Liver (tissue), 9 donors: ENCODE measurements around the gene SHTN1. TPM values are rescaled to one million over a fixed set of nuclear protein-coding genes. Genes with fewer than 3 reads are reported as not detected.

Experiments
- DNase-seq: peaks from one replicate; pipeline ENCODE4 v3.0.0-alpha.2; 2017; ENCODE audit warnings: low spot score
- H3K27ac ChIP-seq, 2 donors: one replicate each; pipeline ENCODE4 v1.7.0; 2013; ENCODE audit warnings: inconsistent platforms in 2 of 2, low read length in 2 of 2, control low read depth in 1 of 2, low read depth in 1 of 2, mild to moderate bottlenecking in 1 of 2
- H3K27me3 ChIP-seq, 4 donors: one replicate each; pipeline versions ENCODE4 v1.6.1 to v1.7.0; 2013; ENCODE audit warnings: low read length in 3 of 4, inconsistent platforms in 1 of 4, mild to moderate bottlenecking in 1 of 4, moderate library complexity in 1 of 4; ENCODE audit not compliant: control insufficient read depth in 4 of 4, insufficient read depth in 4 of 4
- H3K36me3 ChIP-seq, 4 donors: one replicate each; pipeline versions ENCODE4 v1.6.1 to v1.7.0; 2013; ENCODE audit warnings: low read length in 3 of 4, mild to moderate bottlenecking in 3 of 4, low read depth in 1 of 4, moderate library complexity in 1 of 4; ENCODE audit not compliant: control insufficient read depth in 4 of 4, insufficient read depth in 3 of 4
- H3K4me1 ChIP-seq, 4 donors: one replicate each; pipeline versions ENCODE4 v1.6.1 to v1.7.0; 2013; ENCODE audit warnings: low read length in 3 of 4, mild to moderate bottlenecking in 3 of 4, moderate library complexity in 1 of 4; ENCODE audit not compliant: control insufficient read depth in 4 of 4, insufficient read depth in 4 of 4
- H3K4me3 ChIP-seq, 3 donors: one replicate each; pipeline versions ENCODE4 v1.6.1 to v1.7.0; 2013; ENCODE audit warnings: low read length in 3 of 3, control low read depth in 1 of 3, low read depth in 1 of 3, mild to moderate bottlenecking in 1 of 3
- H3K9ac ChIP-seq, 2 donors: one replicate each; pipeline ENCODE4 v1.7.0; 2013; ENCODE audit warnings: low read length in 2 of 2, mild to moderate bottlenecking in 2 of 2, moderate library complexity in 2 of 2, control low read depth in 1 of 2, low read depth in 1 of 2
- H3K9me3 ChIP-seq, 4 donors: one replicate each; pipeline versions ENCODE4 v1.6.1 to v1.7.0; 2013; ENCODE audit warnings: low read length in 3 of 4; ENCODE audit not compliant: control insufficient read depth in 4 of 4
- ATF3 ChIP-seq: IDR thresholded peaks from 2 replicates; pipeline ENCODE4 v1.6.1; 2016; ENCODE audit warnings: antibody characterized with exemption
- CTCF ChIP-seq: fragments of 150-350 bp; IDR thresholded peaks from 2 replicates; pipeline ENCODE4 v1.5.1; 2017; ENCODE audit warnings: improper control_type of control experiment, low read depth, low read length; ENCODE audit not compliant: missing input control
- EGR1 ChIP-seq, 2 donors: IDR thresholded peaks; 2 replicates each; pipeline ENCODE4 v1.6.1; 2016 to 2018; ENCODE audit warnings: antibody characterized with exemption in 2 of 2, low read depth in 2 of 2
- FOXA1 ChIP-seq: IDR thresholded peaks from 2 replicates; pipeline ENCODE4 v1.6.1; 2016; ENCODE audit warnings: antibody characterized with exemption
- FOXA2 ChIP-seq: IDR thresholded peaks from 2 replicates; pipeline ENCODE4 v1.6.1; 2016; ENCODE audit warnings: antibody characterized with exemption
- HNF4A ChIP-seq, 2 donors: conservative IDR thresholded peaks; 2 replicates each; pipeline ENCODE4 v1.6.1; 2016; ENCODE audit warnings: antibody characterized with exemption in 2 of 2, mild to moderate bottlenecking in 2 of 2
- HNF4G ChIP-seq: IDR thresholded peaks from 2 replicates; pipeline ENCODE4 v1.6.1; 2016; ENCODE audit warnings: antibody characterized with exemption
- JUND ChIP-seq, 2 donors: IDR thresholded peaks; 2 replicates each; pipeline ENCODE4 v1.6.1; 2016; ENCODE audit warnings: antibody characterized with exemption in 2 of 2
- NR2F2 ChIP-seq: IDR thresholded peaks from 2 replicates; pipeline ENCODE4 v1.6.1; 2016; ENCODE audit warnings: antibody characterized with exemption
- RAD21 ChIP-seq, 2 donors: IDR thresholded peaks; 2 replicates each; pipeline ENCODE4 v1.6.1; 2016; ENCODE audit warnings: antibody characterized with exemption in 2 of 2, mild to moderate bottlenecking in 2 of 2
- RXRA ChIP-seq, 2 donors: IDR thresholded peaks; 2 replicates each; pipeline ENCODE4 v1.6.1; 2017 to 2018; ENCODE audit warnings: antibody characterized with exemption in 2 of 2, mild to moderate bottlenecking in 1 of 2
- TAF1 ChIP-seq: conservative IDR thresholded peaks from 2 replicates; pipeline ENCODE4 v1.6.1; 2016; ENCODE audit warnings: antibody characterized with exemption, mild to moderate bottlenecking
- ZBTB33 ChIP-seq: IDR thresholded peaks from 2 replicates; pipeline ENCODE4 v1.6.1; 2016; ENCODE audit warnings: antibody characterized with exemption
- whole genome bisulfite sequencing: extraction: QIAGEN DNeasy Blood & Tissue Kit; methylation state at CpG from one replicate; pipeline ENCODE4 v1.1.7; 2013; 5-methylcytosine and 5-hydroxymethylcytosine counted together
- polyA plus RNA-seq, 2 donors: library from polyadenylated mRNA; stranded (reverse) in 1 of 2; unstranded in 1 of 2; fragments of 200-250 nt in 1 of 2; fragments of >200 nt in 1 of 2; fragmentation: Nextera tagmentation in 1 of 2; extraction: Ambion mirVana in 1 of 2; gene quantifications; one replicate each; pipeline versions ENCODE4 v1.2.1 to v1.2.3, GENCODE V29; 2013 to 2015
- total RNA-seq, 2 donors: library from RNA; depleted of rRNA; stranded (reverse); fragments of >200 nt; gene quantifications; one replicate each; pipeline ENCODE4 v1.2.3, GENCODE V29; 2014
- donor health status: healthy.
- donor health status: healthy.
- donor health status: healthy.
- donor health status: healthy.
- donor health status: healthy.

Gene SHTN1
- total and polyA plus RNA-seq, 4 donors: 3.2 to 11.7 (median 10.3) TPM

DNA sequence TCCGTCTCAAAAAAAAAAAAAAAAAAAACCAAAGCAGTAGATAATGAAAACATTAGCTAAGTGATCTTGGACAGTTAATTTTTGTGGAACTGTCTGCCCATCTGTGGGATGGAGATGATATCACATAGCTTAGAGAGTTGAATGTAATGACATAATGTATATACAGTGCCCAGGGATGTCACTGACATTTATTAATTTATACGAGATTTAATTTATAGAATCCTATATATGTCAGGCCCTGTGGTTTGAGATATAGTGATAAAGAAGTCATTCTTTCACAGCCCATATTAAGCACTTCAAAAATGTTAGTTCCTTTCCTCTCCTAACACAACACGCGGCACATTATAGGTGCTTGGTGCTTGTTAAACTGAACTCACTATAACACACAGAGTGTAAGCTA is 151.7 kb downstream of the SHTN1 start (continued):
- no peak for TF ChIP-seq HNF4A (conservative IDR thresholded peaks at IDR 0.05)
- no peak for TF ChIP-seq FOXA2

DNA sequence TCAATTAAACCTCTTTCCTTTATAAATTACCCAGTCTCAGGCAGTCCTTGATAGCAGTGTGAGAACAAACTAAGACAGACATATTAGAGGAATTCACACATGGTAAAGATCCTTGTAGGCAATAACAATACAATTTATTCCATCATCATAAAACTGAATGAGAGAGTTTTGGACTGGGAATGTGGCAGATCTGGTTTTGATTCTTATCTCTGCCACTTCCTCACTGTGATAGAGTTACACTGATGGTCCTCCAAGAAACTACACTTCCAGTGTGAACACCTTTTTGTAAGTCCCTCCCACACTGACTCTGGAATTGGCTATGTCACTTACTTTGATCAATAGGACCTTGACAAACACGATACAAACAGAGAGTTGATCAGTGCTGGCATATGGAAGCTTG is 152.7 kb downstream of the SHTN1 start:
- 43% methylated on average over 1 of the region's 1 CpG for WGBS
- Histone ChIP-seq H3K9me3 (no peaks in the 10 kb centered on the region), H3K36me3 (peaks cover 0 to 1% (median 0%) of the 10 kb centered on the region in 4 donors), H3K27me3 (no peaks in the 10 kb centered on the region), H3K9ac (no peak overlapping the region), H3K4me1 (peaks cover 0 to 13% (median 7%) of the 10 kb centered on the region in 4 donors), H3K4me3 (no peak overlapping the region), H3K27ac (no peak overlapping the region)
- DNase-seq: no peak
- TF ChIP-seq CTCF (no peak), JUND (IDR thresholded peaks at IDR 0.05) (no peak), NR2F2 (no peak), ZBTB33 (no peak), HNF4G (no peak), ATF3 (no peak), EGR1 (IDR thresholded peaks at IDR 0.05; ENCODE audit: low read depth in 2 of 2) (no peak), RXRA (IDR thresholded peaks at IDR 0.05) (no peak), TAF1 (no peak), FOXA1 (no peak)

- H3K9ac ChIP-seq: peak overlapping the region in 1 of 2 donors; percentile 63
- no peak for TF ChIP-seq JUND (IDR thresholded peaks at IDR 0.05)
- no peak for TF ChIP-seq ATF3
- no peak for TF ChIP-seq RXRA (IDR thresholded peaks at IDR 0.05)
- no peak for TF ChIP-seq HNF4A (conservative IDR thresholded peaks at IDR 0.05)
- no peak for TF ChIP-seq ZBTB33
- TF ChIP-seq FOXA1: no peak
- TF ChIP-seq CTCF: no peak
- TF ChIP-seq NR2F2: no peak
- TF ChIP-seq RAD21 (IDR thresholded peaks at IDR 0.05): no peak
- peak overlapping the region; percentile 21 to 45 for H3K27ac ChIP-seq
- peak overlapping the region; percentile 54 to 68 (median 63) for H3K4me3 ChIP-seq
- H3K4me1 ChIP-seq: peaks cover 0 to 13% (median 7%) of the 10 kb centered on the region in 4 donors
- no peaks in the 10 kb centered on the region for H3K9me3 ChIP-seq
- WGBS: 29% methylated on average over 10 of the region's 10 CpGs
- no peaks in the 10 kb centered on the region for H3K27me3 ChIP-seq
- H3K36me3 ChIP-seq: no peaks in the 10 kb centered on the region
- no peak for DNase-seq
These were observed 154.9 kb downstream of the SHTN1 start for GRCh38 chr10:116850058-116850611.
